ENCODE results near the gene SYNJ2.

The SYNJ2 gene

GRCh38 chr6:157982102-157982562, 469 bp downstream of the SYNJ2 start:
- no peak for DNase-seq

GRCh38 chr6:157982563-157983405, 1.1 kb downstream of the SYNJ2 start:
- DNase-seq: no peak

- no peak for DNase-seq
Observed at GRCh38 chr6:157983406-157984119, 1.9 kb downstream of the SYNJ2 start.

- DNase-seq: no peak
Observed at GRCh38 chr6:157984128-157984527, 2.5 kb downstream of the SYNJ2 start.

- DNase-seq: no peak
Observed at GRCh38 chr6:157984686-157985225, 3.1 kb downstream of the SYNJ2 start.

- no peak for DNase-seq
Observed at GRCh38 chr6:157985378-157986155, 3.9 kb downstream of the SYNJ2 start.

- no peak for DNase-seq
Observed at GRCh38 chr6:157987788-157988699, 6.4 kb downstream of the SYNJ2 start.

GRCh38 chr6:157988700-157989063, 7.0 kb downstream of the SYNJ2 start:
- no peak for DNase-seq

- peak; percentile 39 for DNase-seq
Observed at GRCh38 chr6:157989541-157990289, 8.1 kb downstream of the SYNJ2 start.

- peak; percentile 39 for DNase-seq
Observed at GRCh38 chr6:157990321-157991066, 8.8 kb downstream of the SYNJ2 start.

- DNase-seq: no peak
Observed at GRCh38 chr6:157991067-157991432, 9.4 kb downstream of the SYNJ2 start.

GRCh38 chr6:157993076-157993475, 11.4 kb downstream of the SYNJ2 start:
- DNase-seq: no peak

- DNase-seq: no peak
Observed at GRCh38 chr6:157994125-157994795, 12.6 kb downstream of the SYNJ2 start.

GRCh38 chr6:157995458-157995857, 13.8 kb downstream of the SYNJ2 start:
- peak; percentile 87 for DNase-seq

GRCh38 chr6:157996201-157996712, 14.6 kb downstream of the SYNJ2 start:
- no peak for DNase-seq

- no peak for DNase-seq
Observed at GRCh38 chr6:157996918-157997702, 15.4 kb downstream of the SYNJ2 start.

GRCh38 chr6:157997893-157998608, 16.4 kb downstream of the SYNJ2 start:
- DNase-seq: no peak

- DNase-seq: no peak
Observed at GRCh38 chr6:157998707-157999167, 17.1 kb downstream of the SYNJ2 start.

All from NCI-H524 treated with DMSO at 0.1 percent for 48 hours (cell line).